OCI-M2 (cell line): Measurements from ENCODE around the gene KLRD1.
"Not testable (repeated sequence)": the region's sequence is repeated elsewhere in the genome, so short reads cannot be mapped to it uniquely, and the experiment has no call there.

Experiments used
- DNase-seq: peaks from one replicate; lab custom pipeline; 2025; ENCODE audit not compliant: unreplicated experiment; lab: John Stamatoyannopoulos, UW

Gene KLRD1

GRCh38 chr12:10336196-10336595 is 28.5 kb downstream of the KLRD1 start:
- DNase-seq = not testable (repeated sequence)

GRCh38 chr12:10338470-10338869 is 30.8 kb downstream of the KLRD1 start:
- DNase-seq = not testable (repeated sequence)

- no peak for DNase-seq
Observed at GRCh38 chr12:10339053-10339840, 31.6 kb downstream of the KLRD1 start.

- DNase-seq = not testable (repeated sequence)
Observed at GRCh38 chr12:10340946-10341345, 33.3 kb downstream of the KLRD1 start.

GRCh38 chr12:10341892-10342509 is 34.3 kb downstream of the KLRD1 start:
- DNase-seq = no peak

GRCh38 chr12:10351457-10351856 is 43.8 kb downstream of the KLRD1 start:
- DNase-seq = not testable (repeated sequence)

- DNase-seq = no peak
Observed at GRCh38 chr12:10354071-10354470, 46.4 kb downstream of the KLRD1 start.

GRCh38 chr12:10354502-10354901 is 46.8 kb downstream of the KLRD1 start:
- no peak for DNase-seq

- DNase-seq = no peak
Observed at GRCh38 chr12:10358131-10358530, 50.5 kb downstream of the KLRD1 start.

GRCh38 chr12:10358969-10359368 is 51.3 kb downstream of the KLRD1 start:
- no peak for DNase-seq

- DNase-seq = no peak
Observed at GRCh38 chr12:10361084-10361483, 53.4 kb downstream of the KLRD1 start.

- DNase-seq = no peak
Observed at GRCh38 chr12:10361622-10362021, 54.0 kb downstream of the KLRD1 start.

- DNase-seq = no peak
Observed at GRCh38 chr12:10362325-10362724, 54.7 kb downstream of the KLRD1 start.

GRCh38 chr12:10362828-10363657 is 55.4 kb downstream of the KLRD1 start:
- DNase-seq = peak; percentile 44

GRCh38 chr12:10363658-10363913 is 55.9 kb downstream of the KLRD1 start:
- no peak for DNase-seq

GRCh38 chr12:10363914-10364814 is 56.5 kb downstream of the KLRD1 start:
- DNase-seq = no peak

- no peak for DNase-seq
Observed at GRCh38 chr12:10364815-10365622, 57.3 kb downstream of the KLRD1 start.

GRCh38 chr12:10365696-10366405 is 58.2 kb downstream of the KLRD1 start:
- no peak for DNase-seq

- no peak for DNase-seq
Observed at GRCh38 chr12:10366875-10367274, 59.2 kb downstream of the KLRD1 start.
